H1 (cell line): ENCODE measurements around the gene SNRPD3. TPM values are rescaled to one million over a fixed set of nuclear protein-coding genes. Genes with fewer than 3 reads are reported as not detected.

Experiments used
- CTCF ChIA-PET: fragments of 300-600 bp; sonication (Branson Sonifier 250); formaldehyde crosslinking; loops from one replicate; lab custom pipeline; 2021; ENCODE audit not compliant: partially characterized antibody; lab: Charles Lee
- POLR2A ChIA-PET: fragments of 300-600 bp; sonication (Branson Sonifier 250); formaldehyde crosslinking; loops from one replicate; lab custom pipeline; 2021; ENCODE audit warnings: inconsistent platforms; ENCODE audit not compliant: partially characterized antibody; lab: Charles Lee
- DNase-seq, 2 experiments: peaks; one replicate each; pipeline versions ENCODE4 v3.0.0 to v3.0.0-alpha.2; 2010 to 2022; ENCODE audit warnings: low spot score in 2 of 2, low read depth in 1 of 2, mixed read lengths in 1 of 2
- FAIRE-seq: peaks from 2 replicates; lab custom pipeline; 2011; peaks lifted over from hg19 to GRCh38; lab: Jason Lieb, UNC
- H2AFZ ChIP-seq: 2 replicates; pipeline ENCODE4 v1.8.1; 2012; ENCODE audit warnings: low read length, inconsistent platforms
- H2AK5ac ChIP-seq: 2 replicates; pipeline ENCODE4 v1.6.1; 2013; ENCODE audit warnings: low read depth, low read length
- H2BK120ac ChIP-seq: replicated peaks from 2 replicates; pipeline ENCODE3; 2013; ENCODE audit warnings: low read depth, low read length, inconsistent platforms
- H2BK12ac ChIP-seq: 2 replicates; pipeline ENCODE4 v1.6.1; 2013; ENCODE audit warnings: low read depth, low read length
- H2BK15ac ChIP-seq: 2 replicates; pipeline ENCODE4 v1.6.1; 2013; ENCODE audit warnings: low read length
- H2BK20ac ChIP-seq: 2 replicates; pipeline ENCODE4 v1.6.1; 2013; ENCODE audit warnings: low read length
- H2BK5ac ChIP-seq: 2 replicates; pipeline ENCODE4 v1.6.1; 2013; ENCODE audit warnings: low read depth, low read length
- H3K14ac ChIP-seq: 2 replicates; pipeline ENCODE4 v1.6.1; 2013; ENCODE audit warnings: inconsistent platforms; ENCODE audit not compliant: insufficient read length
- H3K18ac ChIP-seq: 2 replicates; pipeline ENCODE4 v1.6.1; 2013; ENCODE audit warnings: low read length; ENCODE audit errors: extremely low read depth
- H3K23ac ChIP-seq: 2 replicates; pipeline ENCODE4 v1.6.1; 2013; ENCODE audit warnings: inconsistent platforms; ENCODE audit not compliant: insufficient read length
- H3K23me2 ChIP-seq: 2 replicates; pipeline ENCODE4 v1.6.1; 2013; ENCODE audit warnings: low read depth, low read length
- H3K27ac ChIP-seq: 2 replicates; pipeline ENCODE4 v1.6.1; 2011; ENCODE audit warnings: low read depth, low read length, inconsistent platforms
- H3K27me3 ChIP-seq, 4 experiments: replicated peaks in 1 of 4; 1 replicate in 1 of 4; 2 replicates in 3 of 4; pipeline versions ENCODE4 v1.6.1 to v1.8.1; 2011 to 2013; ENCODE audit warnings: low read length in 3 of 4, mild to moderate bottlenecking in 3 of 4, inconsistent platforms in 2 of 4, mixed read lengths in 2 of 4, moderate library complexity in 1 of 4; ENCODE audit not compliant: control insufficient read depth in 3 of 4, insufficient read depth in 3 of 4; ENCODE audit errors: extremely low read depth in 1 of 4
- H3K36me3 ChIP-seq, 4 experiments: 2 replicates each; pipeline versions ENCODE4 v1.6.1 to v1.8.1; 2011 to 2013; ENCODE audit warnings: mild to moderate bottlenecking in 4 of 4, low read length in 3 of 4, moderate library complexity in 2 of 4, control low read depth in 1 of 4, inconsistent platforms in 1 of 4; ENCODE audit not compliant: insufficient read depth in 4 of 4, control insufficient read depth in 2 of 4
- H3K4ac ChIP-seq: replicated peaks from 2 replicates; pipeline ENCODE3; 2013; ENCODE audit warnings: low read length, low read depth, mixed read lengths, inconsistent platforms; ENCODE audit not compliant: insufficient read length
- H3K4me1 ChIP-seq, 4 experiments: replicated peaks in 1 of 4; 1 replicate in 1 of 4; 2 replicates in 3 of 4; pipeline versions ENCODE4 v1.6.1 to v1.8.1; 2011 to 2013; ENCODE audit warnings: low read length in 3 of 4, inconsistent platforms in 2 of 4, mixed read lengths in 1 of 4; ENCODE audit not compliant: insufficient read depth in 4 of 4, control insufficient read depth in 3 of 4
- H3K4me2 ChIP-seq, 2 experiments: 2 replicates each; pipeline versions ENCODE4 v1.6.1 to v1.8.1; 2011 to 2013; ENCODE audit warnings: low read depth in 2 of 2, low read length in 2 of 2, control low read depth in 1 of 2, inconsistent platforms in 1 of 2, mild to moderate bottlenecking in 1 of 2; ENCODE audit not compliant: insufficient read depth in 1 of 2
- H3K4me3 ChIP-seq, 4 experiments: fragments of 200-600, 300-600 bp in 1 of 4; sonication (generic), shearing (Covaris generic), sonication (Bioruptor Twin) in 1 of 4; 2 replicates each; pipeline versions ENCODE4 v1.5.1 to v1.8.1; 2011 to 2016; ENCODE audit warnings: low read length in 4 of 4, low read depth in 3 of 4, control low read depth in 2 of 4, inconsistent platforms in 2 of 4, mild to moderate bottlenecking in 2 of 4, mixed read lengths in 1 of 4, moderate library complexity in 1 of 4; ENCODE audit not compliant: insufficient read depth in 2 of 4; ENCODE audit errors: extremely low read depth in 1 of 4
- H3K56ac ChIP-seq: replicated peaks from 2 replicates; pipeline ENCODE3; 2013; ENCODE audit warnings: low read depth, mild to moderate bottlenecking, mixed read lengths, low read length, inconsistent platforms; ENCODE audit not compliant: insufficient read length
- H3K79me1 ChIP-seq: 2 replicates; pipeline ENCODE4 v1.6.1; 2013; ENCODE audit warnings: low read depth, low read length, control low read depth
- H3K79me2 ChIP-seq, 2 experiments: 2 replicates each; pipeline versions ENCODE4 v1.6.1 to v1.8.1; 2012 to 2013; ENCODE audit warnings: low read length in 2 of 2, mild to moderate bottlenecking in 2 of 2, inconsistent platforms in 1 of 2; ENCODE audit not compliant: insufficient read depth in 2 of 2, control insufficient read depth in 1 of 2
- H3K9ac ChIP-seq, 4 experiments: replicated peaks in 1 of 4; 1 replicate in 1 of 4; 2 replicates in 3 of 4; pipeline versions ENCODE4 v1.6.1 to v1.8.1; 2011 to 2013; ENCODE audit warnings: low read depth in 3 of 4, low read length in 3 of 4, control low read depth in 2 of 4, mild to moderate bottlenecking in 2 of 4, moderate library complexity in 2 of 4, inconsistent platforms in 1 of 4; ENCODE audit errors: extremely low read depth in 1 of 4
- H3K9me3 ChIP-seq, 2 experiments: 2 replicates each; pipeline versions ENCODE4 v1.6.1 to v1.8.1; 2012 to 2013; ENCODE audit warnings: mild to moderate bottlenecking in 2 of 2, moderate library complexity in 2 of 2, control low read depth in 1 of 2, inconsistent platforms in 1 of 2, low read depth in 1 of 2, low read length in 1 of 2, mixed read lengths in 1 of 2; ENCODE audit not compliant: insufficient read depth in 2 of 2
- H4K20me1 ChIP-seq, 2 experiments: replicated peaks in 1 of 2; 2 replicates each; pipeline versions ENCODE3 to v1.8.1; 2011 to 2013; ENCODE audit warnings: inconsistent platforms in 2 of 2, low read length in 2 of 2, mild to moderate bottlenecking in 1 of 2; ENCODE audit not compliant: insufficient read depth in 2 of 2, control insufficient read depth in 1 of 2
- H4K5ac ChIP-seq: 2 replicates; pipeline ENCODE4 v1.6.1; 2013; ENCODE audit warnings: low read length, low read depth, mixed read lengths, inconsistent platforms; ENCODE audit not compliant: insufficient read length
- H4K8ac ChIP-seq: 2 replicates; pipeline ENCODE4 v1.8.0; 2013; ENCODE audit warnings: mild to moderate bottlenecking, moderate library complexity, low read length, inconsistent platforms; ENCODE audit not compliant: insufficient read depth; ENCODE audit errors: extremely low read depth
- H4K91ac ChIP-seq: replicated peaks from 2 replicates; pipeline ENCODE3; 2013; ENCODE audit warnings: low read length, mixed read lengths, inconsistent platforms; ENCODE audit not compliant: insufficient read length
- HDAC2 ChIP-seq, 2 experiments: fragments of 300-600 bp in 1 of 2; sonication (generic) in 1 of 2; IDR thresholded peaks; 2 replicates each; pipeline ENCODE4 v1.6.1; 2011 to 2012; ENCODE audit warnings: low read depth in 2 of 2, low read length in 2 of 2, mild to moderate bottlenecking in 2 of 2, moderate library complexity in 2 of 2, borderline replicate concordance in 1 of 2, inconsistent platforms in 1 of 2
- HDAC6 ChIP-seq: IDR thresholded peaks from one replicate; pipeline ENCODE4 v1.7.1; 2012; ENCODE audit warnings: low read depth, mild to moderate bottlenecking, inconsistent platforms, low read length, moderate library complexity
- KDM5A ChIP-seq: fragments of 200-600 bp; IDR thresholded peaks from 2 replicates; pipeline ENCODE4 v1.7.1; 2012; ENCODE audit warnings: mild to moderate bottlenecking, low read length, inconsistent platforms, mixed read lengths
- YY1 ChIP-seq: IDR thresholded peaks from 2 replicates; pipeline ENCODE4 v1.6.1; 2011; ENCODE audit warnings: low read depth, mild to moderate bottlenecking, low read length
- WGBS, 2 experiments: shearing (Covaris generic) in 1 of 2; methylation state at CpG; one replicate each; pipeline versions ENCODE4 v1.1.6 to v1.1.7; 2013 to 2015; ENCODE audit warnings: low lambda C conversion rate in 2 of 2, mixed read lengths in 2 of 2, inconsistent platforms in 1 of 2, low coverage in 1 of 2, missing lambda C conversion rate in 1 of 2; ENCODE audit not compliant: insufficient replicate concordance in 2 of 2, insufficient coverage in 1 of 2, insufficient read length in 1 of 2; ENCODE audit errors: extremely low coverage in 1 of 2, missing lambda C conversion rate in 1 of 2; 5-methylcytosine and 5-hydroxymethylcytosine counted together
- polyA plus RNA-seq, 7 experiments: library from polyadenylated mRNA; depleted of rRNA in 3 of 7; stranded (reverse) in 5 of 7; unstranded in 2 of 7; fragments of >200 nt in 5 of 7; fragments of 200-250 nt in 2 of 7; gene quantifications; 1 replicate in 5 of 7; 2 replicates in 1 of 7; 4 replicates in 1 of 7; pipeline versions ENCODE4 v1.2.1 to v1.2.3, GENCODE V29; 2011 to 2013; ENCODE audit warnings: missing spikeins in 2 of 7, mixed read lengths in 2 of 7
- total RNA-seq: library from RNA; stranded (reverse); fragmentation: NEBNext Ultra II Directional; extraction: Animal tissue kit (Norgen Biotek cat#: 25700); gene quantifications from 2 replicates; pipeline ENCODE4 v1.2.1, GENCODE V29; 2021
- TF ChIP-seq, protein P1 (sequence below): IDR thresholded peaks from 2 replicates; pipeline ENCODE4 v1.6.1; 2012; ENCODE audit warnings: inconsistent platforms

Gene SNRPD3
- total and polyA plus RNA-seq, 2 of the 8 experiments (the other 6 are each of a cell fraction or from before 2014, with no cell fraction given): 200 to 455 TPM

GRCh38 chr22:24583221-24584165 lies 27.7 kb downstream of the SNRPD3 start:
- no peak overlapping the region for H4K91ac ChIP-seq
- no peak overlapping the region for H3K27ac ChIP-seq
- FAIRE-seq (no peak), DNase-seq (no peak)
- no peak overlapping the region for H3K4me3 ChIP-seq
- H3K18ac ChIP-seq: no peak overlapping the region
- H3K23me2 ChIP-seq: no peaks in the 10 kb centered on the region
- H3K4me2 ChIP-seq: no peak overlapping the region
- H3K9ac ChIP-seq: no peak overlapping the region
- no peaks in the 10 kb centered on the region for H3K79me1 ChIP-seq
- H3K56ac ChIP-seq: no peak overlapping the region
- H3K14ac ChIP-seq: no peak overlapping the region
- ChIA-PET POLR2A (interaction anchor here (0.5 to 4.4 kb wide), 15 partner anchors 8 to 32 kb away, joined by 3 to 38 read pairs (median 5); partner anchors contain the start of genes GUCD1, LRRC75B and SNRPD3), CTCF (interaction anchor here (0.7 to 1.0 kb wide), 3 partner anchors 24 to 60 kb away, joined by 3 read pairs; partner anchors contain the start of genes GUCD1 and SNRPD3)
- 0 out of 2 replicates have a peak overlapping the region, but pooled peaks have one; percentile 7 for H2BK12ac ChIP-seq
- H2BK15ac ChIP-seq: no peak overlapping the region
- TF ChIP-seq KDM5A (no peak), HDAC2 (IDR thresholded peaks at IDR 0.05; ENCODE audit: borderline replicate concordance in 1 of 2, low read depth in 2 of 2, low read length in 2 of 2) (no peak), YY1 (no peak), HDAC6 (no peak)
- TF ChIP-seq, protein P1, sequence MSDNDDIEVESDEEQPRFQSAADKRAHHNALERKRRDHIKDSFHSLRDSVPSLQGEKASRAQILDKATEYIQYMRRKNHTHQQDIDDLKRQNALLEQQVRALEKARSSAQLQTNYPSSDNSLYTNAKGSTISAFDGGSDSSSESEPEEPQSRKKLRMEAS: no peak
- 88% methylated on average over 19 of the region's 19 CpGs; no CpG with 5 or more reads in 1 of the 2 experiments for WGBS, 2 experiments
- no peaks in the 10 kb centered on the region for H3K4me1 ChIP-seq
- H2AK5ac ChIP-seq: peak overlapping the region; percentile 75; the same call in 1 of the 2 replicates
- H3K27me3 ChIP-seq: no peaks in the 10 kb centered on the region
- H3K36me3 ChIP-seq: peaks cover 0 to 5% (median under 1%) of the 10 kb centered on the region in 4 experiments; a peak in 3 of 8 replicates
- H2BK120ac ChIP-seq: no peak overlapping the region
- H3K79me2 ChIP-seq: no peaks in the 10 kb centered on the region
- H4K20me1 ChIP-seq: peaks cover 0 to 2% of the 10 kb centered on the region in 2 experiments
- no peak overlapping the region for H2BK20ac ChIP-seq
- H3K9me3 ChIP-seq: no peaks in the 10 kb centered on the region
- no peak overlapping the region for H3K23ac ChIP-seq
- no peak overlapping the region for H3K4ac ChIP-seq
- H2AFZ ChIP-seq: no peak overlapping the region
- no peak overlapping the region for H2BK5ac ChIP-seq
- H4K5ac ChIP-seq: no peak overlapping the region
- H4K8ac ChIP-seq: no peak overlapping the region
